ENCODE measurements around the gene RAB8B. TPM values are rescaled to one million over a fixed set of nuclear protein-coding genes. Genes with fewer than 3 reads are reported as not detected.
A peak's percentile ranks its signal among the peaks of the same experiment; 100 is the strongest.

RAB8B gene
- total RNA-seq, 2 donors from 2014 or later, result 21.9 to 28.8 TPM

- 26 to 37% methylated on average over 10 to 17 of the region's 17 CpGs for WGBS, 2 experiments (ENCODE audit: insufficient coverage in 1 of 2, insufficient read length in 1 of 2)
- peaks cover 15% of the 10 kb centered on the region for H3K4me1 Mint-ChIP-seq
- peaks cover 7% of the 10 kb centered on the region for H3K9me3 ChIP-seq (ENCODE audit: control insufficient read depth, low read length)
- H3K9me3 Mint-ChIP-seq, result peaks cover 5% of the 10 kb centered on the region
- H3K36me3 ChIP-seq (ENCODE audit: control insufficient read depth, insufficient read depth, low read length), result no peaks in the 10 kb centered on the region
- peak overlapping the region; percentile 79 for H3K4me3 ChIP-seq (ENCODE audit: low read length)
- H3K27me3 ChIP-seq (ENCODE audit: control insufficient read depth, insufficient read depth, low read length, poor library complexity, severe bottlenecking), result peaks cover 12% of the 10 kb centered on the region
- H3K36me3 Mint-ChIP-seq (ENCODE audit: low read depth), result peaks cover 4% of the 10 kb centered on the region
- TF ChIP-seq, protein P1, sequence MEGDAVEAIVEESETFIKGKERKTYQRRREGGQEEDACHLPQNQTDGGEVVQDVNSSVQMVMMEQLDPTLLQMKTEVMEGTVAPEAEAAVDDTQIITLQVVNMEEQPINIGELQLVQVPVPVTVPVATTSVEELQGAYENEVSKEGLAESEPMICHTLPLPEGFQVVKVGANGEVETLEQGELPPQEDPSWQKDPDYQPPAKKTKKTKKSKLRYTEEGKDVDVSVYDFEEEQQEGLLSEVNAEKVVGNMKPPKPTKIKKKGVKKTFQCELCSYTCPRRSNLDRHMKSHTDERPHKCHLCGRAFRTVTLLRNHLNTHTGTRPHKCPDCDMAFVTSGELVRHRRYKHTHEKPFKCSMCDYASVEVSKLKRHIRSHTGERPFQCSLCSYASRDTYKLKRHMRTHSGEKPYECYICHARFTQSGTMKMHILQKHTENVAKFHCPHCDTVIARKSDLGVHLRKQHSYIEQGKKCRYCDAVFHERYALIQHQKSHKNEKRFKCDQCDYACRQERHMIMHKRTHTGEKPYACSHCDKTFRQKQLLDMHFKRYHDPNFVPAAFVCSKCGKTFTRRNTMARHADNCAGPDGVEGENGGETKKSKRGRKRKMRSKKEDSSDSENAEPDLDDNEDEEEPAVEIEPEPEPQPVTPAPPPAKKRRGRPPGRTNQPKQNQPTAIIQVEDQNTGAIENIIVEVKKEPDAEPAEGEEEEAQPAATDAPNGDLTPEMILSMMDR (conservative IDR thresholded peaks at IDR 0.05), result no peak
- peak overlapping the region; percentile 77 for H3K4me3 Mint-ChIP-seq
- H3K4me1 ChIP-seq (ENCODE audit: control insufficient read depth, insufficient read depth, low read length), result no peaks in the 10 kb centered on the region
- peaks cover 17% of the 10 kb centered on the region for H3K27me3 Mint-ChIP-seq (ENCODE audit: insufficient read depth)
- peak; percentile 60 for DNase-seq
- peak overlapping the region; percentile 17 for H3K27ac Mint-ChIP-seq
- H3K27ac ChIP-seq (ENCODE audit: low read depth, low read length), result no peak overlapping the region
- H3K9ac ChIP-seq (ENCODE audit: extremely low read depth, low read length, poor library complexity, severe bottlenecking), result no peak overlapping the region
Measured at GRCh38 chr15:63277893-63278456, 88.6 kb downstream of the RAB8B start.

DNA sequence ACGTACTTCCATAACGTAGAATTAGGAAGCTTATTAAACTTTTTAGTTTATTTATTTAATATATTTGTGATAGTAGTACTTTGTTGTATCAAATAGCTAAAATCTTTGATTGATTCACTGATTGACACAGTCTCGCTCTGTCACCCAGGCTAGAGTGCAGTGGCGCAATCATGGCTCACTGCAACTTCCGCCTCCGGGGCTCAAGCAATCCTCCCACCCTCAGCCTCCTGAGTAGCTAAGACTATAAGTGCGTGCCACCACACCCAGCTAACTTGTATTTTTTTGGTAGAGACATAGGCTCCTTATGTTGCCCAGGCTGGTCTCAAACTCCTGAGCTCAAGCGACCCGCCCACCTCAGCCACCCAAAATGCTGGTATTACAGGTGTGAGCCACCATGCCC is 93.7 kb downstream of the RAB8B start:
- H3K9me3 Mint-ChIP-seq, result no peaks in the 10 kb centered on the region
- TF ChIP-seq, protein P1 (conservative IDR thresholded peaks at IDR 0.05), result no peak
- Histone ChIP-seq H3K4me3 (ENCODE audit: low read length) (no peak overlapping the region), H3K4me1 (ENCODE audit: control insufficient read depth, insufficient read depth, low read length) (no peaks in the 10 kb centered on the region), H3K27me3 (ENCODE audit: control insufficient read depth, insufficient read depth, low read length, poor library complexity, severe bottlenecking) (peaks cover 7% of the 10 kb centered on the region), H3K27ac (ENCODE audit: low read depth, low read length) (no peak overlapping the region), H3K36me3 (ENCODE audit: control insufficient read depth, insufficient read depth, low read length) (no peaks in the 10 kb centered on the region), H3K9me3 (ENCODE audit: control insufficient read depth, low read length) (no peaks in the 10 kb centered on the region), H3K9ac (ENCODE audit: extremely low read depth, low read length, poor library complexity, severe bottlenecking) (no peak overlapping the region)
- H3K27me3 Mint-ChIP-seq (ENCODE audit: insufficient read depth), result peaks cover 4% of the 10 kb centered on the region
- peaks cover 10% of the 10 kb centered on the region for H3K36me3 Mint-ChIP-seq (ENCODE audit: low read depth)
- no peak overlapping the region for H3K4me3 Mint-ChIP-seq
- WGBS, 2 experiments (ENCODE audit: insufficient coverage in 1 of 2, insufficient read length in 1 of 2), result 94 to 95% methylated on average over 4 to 7 of the region's 9 CpGs
- no peak overlapping the region for H3K27ac Mint-ChIP-seq
- peaks cover 3% of the 10 kb centered on the region for H3K4me1 Mint-ChIP-seq
- no peak for DNase-seq

GRCh38 chr15:63284335-63284734 is 94.9 kb downstream of the RAB8B start:
- Histone ChIP-seq H3K9me3 (ENCODE audit: control insufficient read depth, low read length) (no peaks in the 10 kb centered on the region), H3K9ac (ENCODE audit: extremely low read depth, low read length, poor library complexity, severe bottlenecking) (no peak overlapping the region), H3K27ac (ENCODE audit: low read depth, low read length) (no peak overlapping the region), H3K4me1 (ENCODE audit: control insufficient read depth, insufficient read depth, low read length) (no peaks in the 10 kb centered on the region), H3K27me3 (ENCODE audit: control insufficient read depth, insufficient read depth, low read length, poor library complexity, severe bottlenecking) (no peaks in the 10 kb centered on the region), H3K4me3 (ENCODE audit: low read length) (no peak overlapping the region), H3K36me3 (ENCODE audit: control insufficient read depth, insufficient read depth, low read length) (no peaks in the 10 kb centered on the region)
- no peaks in the 10 kb centered on the region for H3K27me3 Mint-ChIP-seq (ENCODE audit: insufficient read depth)
- no peak overlapping the region for H3K27ac Mint-ChIP-seq
- H3K4me3 Mint-ChIP-seq, result no peak overlapping the region
- no peak for DNase-seq
- H3K4me1 Mint-ChIP-seq, result no peaks in the 10 kb centered on the region
- TF ChIP-seq, protein P1 (conservative IDR thresholded peaks at IDR 0.05), result no peak
- H3K9me3 Mint-ChIP-seq, result no peaks in the 10 kb centered on the region
- peaks cover 10% of the 10 kb centered on the region for H3K36me3 Mint-ChIP-seq (ENCODE audit: low read depth)
- WGBS, 2 experiments (ENCODE audit: insufficient coverage in 1 of 2, insufficient read length in 1 of 2), result 93 to 96% methylated on average over 5 of the region's 6 CpGs
